Renal cortical epithelial cell (primary cell): ENCODE results near the gene SLC45A1. TPM values are rescaled to one million over a fixed set of nuclear protein-coding genes. Genes with fewer than 3 reads are reported as not detected.

ENCODE experiments used
- DNase-seq: peaks from one replicate; pipeline ENCODE4 v3.0.0-alpha.2; 2011; ENCODE audit warnings: low read depth
- total RNA-seq: library from RNA; depleted of rRNA; stranded (reverse); fragments of >200 nt; gene quantifications from 2 replicates; pipeline ENCODE4 v1.2.3, GENCODE V29; 2014

Gene SLC45A1
- total RNA-seq, 1 donor from 2014 or later: 2.0 TPM

DNA sequence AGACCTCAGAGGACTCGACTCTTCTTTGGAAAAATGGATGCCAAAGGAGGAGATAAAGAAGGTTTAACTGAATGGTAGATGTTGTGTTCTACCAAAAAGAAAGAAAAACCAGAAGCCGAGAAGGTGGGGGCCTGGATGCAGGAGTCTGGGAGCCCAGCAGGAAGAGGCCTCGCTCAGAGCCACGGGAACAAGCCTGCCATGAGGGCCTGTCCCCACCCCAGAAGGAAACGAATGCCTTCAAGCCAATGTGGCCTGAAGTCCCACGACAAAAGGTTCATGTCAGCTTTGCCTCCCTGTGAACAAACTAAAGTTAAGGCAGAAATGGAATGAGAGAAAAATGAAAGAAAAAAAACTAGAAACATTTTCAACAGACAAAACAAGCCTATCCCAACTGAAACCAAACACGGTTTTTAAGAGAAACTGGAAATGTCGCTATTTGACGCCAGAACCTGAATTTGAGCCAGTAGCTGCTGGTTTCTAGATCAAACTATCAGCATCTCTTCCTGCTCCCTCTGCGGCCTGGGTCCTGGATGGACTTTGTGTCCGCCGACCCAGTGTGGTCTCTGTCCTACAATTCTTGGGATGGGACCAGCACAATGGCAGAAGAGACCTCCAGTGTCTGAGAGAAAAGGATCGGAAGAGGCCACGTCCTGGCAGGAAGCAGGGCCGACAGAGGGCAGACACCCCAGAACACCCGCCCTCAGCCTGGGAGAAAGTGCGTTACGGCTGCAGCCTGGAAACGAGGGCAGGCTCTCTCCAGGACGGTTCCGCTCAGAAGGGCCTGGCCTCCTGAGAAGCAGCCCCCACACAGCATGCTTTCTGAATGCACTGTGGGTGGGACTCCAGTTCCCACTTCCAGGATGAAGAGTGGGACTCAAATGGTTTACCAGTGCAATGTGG, 35.2 kb downstream of the SLC45A1 start:
- no peak for DNase-seq

DNA sequence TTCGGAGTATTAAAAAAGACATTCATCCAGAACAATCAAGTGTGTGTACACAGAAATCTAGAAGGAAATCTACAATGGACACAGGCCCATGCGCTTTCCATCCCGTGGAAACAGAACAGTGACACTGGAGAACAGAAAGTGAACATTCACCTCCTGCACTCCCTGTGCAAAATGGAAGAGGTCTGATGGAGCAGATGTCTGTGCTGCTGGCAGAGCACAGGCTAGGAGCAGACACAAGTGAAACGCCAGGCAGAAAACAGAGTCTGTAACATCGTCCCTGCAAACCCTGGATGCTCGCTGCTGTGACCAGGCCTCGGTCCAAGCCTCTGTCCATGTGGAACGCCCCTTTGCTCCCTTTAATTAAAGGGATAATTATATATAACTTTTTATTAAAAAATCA, 36.1 kb downstream of the SLC45A1 start:
- no peak for DNase-seq

DNA sequence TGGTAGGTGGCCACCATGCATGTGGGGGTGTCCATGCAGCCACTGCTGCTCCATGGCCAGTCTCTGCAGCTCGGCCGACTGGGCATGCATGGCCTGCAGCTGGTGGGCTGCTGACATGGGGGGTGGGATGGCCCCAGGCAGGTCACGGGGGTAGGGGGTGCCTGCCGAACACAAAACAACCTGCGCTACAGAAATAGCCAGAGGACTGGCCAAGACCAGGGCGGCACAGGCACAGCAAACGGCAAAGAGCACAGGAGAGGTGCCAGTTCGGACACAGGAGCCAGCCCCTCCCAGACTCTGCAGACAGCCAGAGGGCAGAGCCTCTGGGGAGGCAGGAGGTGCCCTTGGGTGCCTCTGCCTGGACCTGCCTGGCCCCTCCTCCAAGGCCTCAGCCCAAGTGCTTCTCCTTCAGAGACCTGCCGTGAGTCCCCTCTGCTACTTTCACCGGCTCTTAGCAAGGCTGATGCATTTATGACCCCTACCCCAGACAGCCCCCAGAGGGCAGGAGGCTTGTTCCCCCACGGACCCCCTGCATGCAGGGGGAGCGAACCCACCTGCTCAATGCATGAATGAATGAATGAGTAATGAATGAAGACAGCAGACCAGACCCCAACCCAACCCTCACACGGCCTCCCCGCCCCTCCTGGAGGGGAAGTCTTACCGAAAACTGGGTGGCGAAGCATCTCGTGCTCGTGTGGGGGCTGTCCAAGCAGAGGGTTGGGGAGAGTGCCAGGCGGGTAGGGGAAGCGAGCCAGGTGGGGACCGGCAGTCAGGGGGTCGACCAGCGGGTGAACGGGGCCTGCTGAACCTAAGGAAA, 37.7 kb downstream of the SLC45A1 start:
- DNase-seq: no peak

DNA sequence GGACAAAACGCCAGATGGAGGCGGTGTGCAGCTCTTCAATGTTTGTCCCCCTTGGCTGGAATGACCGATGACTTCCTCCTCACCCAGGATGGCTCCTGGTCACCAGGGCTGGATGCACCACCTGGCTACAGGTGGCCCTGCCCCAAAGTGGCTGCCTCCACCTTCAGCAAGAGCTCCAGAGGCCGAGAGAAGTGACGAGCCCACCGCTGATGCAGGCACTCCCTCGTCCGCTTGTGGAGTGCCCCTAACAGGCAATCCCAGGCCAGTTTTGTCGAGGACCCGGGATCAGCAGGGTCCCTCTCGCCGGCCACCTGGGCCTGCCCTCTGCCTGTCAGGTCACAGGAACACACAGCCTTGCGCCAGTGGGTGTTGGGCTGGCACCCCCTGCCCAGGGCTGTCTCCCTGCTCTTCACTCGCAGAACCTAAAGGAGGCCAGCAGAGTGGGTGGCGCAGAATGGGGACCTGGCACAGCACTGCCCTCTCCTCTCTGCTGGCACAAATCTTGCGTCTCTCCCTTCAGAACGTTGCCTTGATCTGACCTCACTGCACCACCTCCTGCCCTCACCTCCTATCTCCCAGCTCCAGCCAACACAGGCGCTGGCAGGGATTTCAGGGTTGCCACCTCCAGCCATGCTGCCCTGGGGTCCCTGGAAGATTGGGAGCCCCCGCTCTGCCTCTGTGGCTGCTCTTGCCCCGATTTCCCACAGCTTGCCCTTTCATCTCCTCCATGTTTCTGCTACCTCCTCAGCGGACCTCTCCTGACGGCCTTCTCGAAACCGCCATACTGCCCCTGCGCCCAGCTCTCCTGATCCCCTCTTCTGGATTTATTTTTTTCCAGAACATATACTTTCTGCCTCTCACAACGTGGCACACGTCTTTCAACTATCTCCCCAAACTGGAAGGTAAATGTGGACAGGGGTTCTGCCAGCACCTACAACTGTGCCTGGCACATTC, 38.6 kb downstream of the SLC45A1 start:
- no peak for DNase-seq

DNA sequence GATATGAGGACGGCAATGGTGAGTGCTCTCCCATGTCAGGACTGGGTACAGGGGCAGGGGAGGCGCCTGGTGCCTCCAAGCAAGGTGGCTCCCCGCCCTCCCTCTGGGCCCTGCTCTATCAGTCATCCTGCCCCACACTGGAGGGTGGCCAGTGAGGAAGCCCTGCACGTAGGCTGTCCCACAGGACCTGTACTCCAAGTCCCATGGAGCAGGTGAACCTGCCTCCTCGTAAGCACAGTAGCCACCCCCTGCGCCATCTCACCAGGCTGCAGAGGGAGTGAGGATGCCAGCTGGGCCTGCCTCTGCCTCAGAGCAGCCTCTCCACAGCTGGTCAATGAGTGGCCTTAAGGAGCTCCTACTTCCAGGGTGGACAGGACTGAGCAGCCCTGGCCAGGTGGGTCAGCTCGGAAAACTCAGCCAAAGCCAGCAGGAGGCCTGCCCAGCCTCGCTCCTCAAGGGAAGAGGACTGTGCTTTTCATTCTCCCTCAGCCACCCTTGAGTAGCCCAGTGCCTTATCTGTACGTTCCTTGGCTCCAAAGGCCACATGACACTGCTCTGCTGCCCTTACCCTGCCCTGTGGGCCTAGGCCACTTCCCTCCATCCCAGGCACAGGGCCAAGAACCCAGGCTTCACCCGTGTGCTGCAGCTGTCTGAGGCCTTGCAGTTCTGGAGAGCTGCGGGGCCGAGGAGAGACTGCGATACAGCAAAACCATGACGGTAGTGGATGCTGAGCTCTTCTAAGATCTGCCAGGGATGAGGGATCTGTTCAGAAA, 39.6 kb downstream of the SLC45A1 start:
- no peak for DNase-seq

DNA sequence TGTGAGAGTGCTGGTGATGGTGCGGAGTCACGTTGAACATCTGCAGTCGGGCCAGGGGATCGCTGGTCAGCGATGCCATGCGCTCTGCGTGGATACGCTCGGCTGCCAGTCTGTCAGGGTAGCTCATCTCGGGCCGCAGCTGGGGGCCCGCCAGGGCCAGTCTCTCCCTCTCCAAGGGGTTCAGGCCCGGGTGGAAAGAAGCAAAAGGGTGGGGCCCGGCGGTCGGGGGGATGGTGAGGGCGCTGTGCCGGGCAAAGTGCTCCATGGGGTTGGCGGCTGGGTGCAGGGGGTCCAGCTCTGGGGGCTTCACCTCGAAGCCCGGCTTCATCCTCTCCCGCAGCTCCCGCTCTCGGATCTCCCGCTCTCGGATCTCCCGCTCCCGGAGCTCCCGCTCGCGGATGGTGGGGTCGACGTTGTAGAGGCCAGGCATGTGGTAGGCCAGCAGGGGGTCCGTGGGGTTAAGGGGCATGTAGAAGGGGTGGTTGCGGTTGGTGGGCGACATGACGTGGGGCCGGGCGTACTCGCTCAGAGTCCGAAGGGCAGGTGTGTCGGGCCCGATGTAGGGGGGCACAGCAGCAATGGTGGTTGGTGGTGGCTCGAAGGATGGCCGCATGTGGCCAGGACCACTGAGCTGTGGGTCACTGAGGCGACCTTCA, 40.5 kb downstream of the SLC45A1 start:
- DNase-seq: no peak

DNA sequence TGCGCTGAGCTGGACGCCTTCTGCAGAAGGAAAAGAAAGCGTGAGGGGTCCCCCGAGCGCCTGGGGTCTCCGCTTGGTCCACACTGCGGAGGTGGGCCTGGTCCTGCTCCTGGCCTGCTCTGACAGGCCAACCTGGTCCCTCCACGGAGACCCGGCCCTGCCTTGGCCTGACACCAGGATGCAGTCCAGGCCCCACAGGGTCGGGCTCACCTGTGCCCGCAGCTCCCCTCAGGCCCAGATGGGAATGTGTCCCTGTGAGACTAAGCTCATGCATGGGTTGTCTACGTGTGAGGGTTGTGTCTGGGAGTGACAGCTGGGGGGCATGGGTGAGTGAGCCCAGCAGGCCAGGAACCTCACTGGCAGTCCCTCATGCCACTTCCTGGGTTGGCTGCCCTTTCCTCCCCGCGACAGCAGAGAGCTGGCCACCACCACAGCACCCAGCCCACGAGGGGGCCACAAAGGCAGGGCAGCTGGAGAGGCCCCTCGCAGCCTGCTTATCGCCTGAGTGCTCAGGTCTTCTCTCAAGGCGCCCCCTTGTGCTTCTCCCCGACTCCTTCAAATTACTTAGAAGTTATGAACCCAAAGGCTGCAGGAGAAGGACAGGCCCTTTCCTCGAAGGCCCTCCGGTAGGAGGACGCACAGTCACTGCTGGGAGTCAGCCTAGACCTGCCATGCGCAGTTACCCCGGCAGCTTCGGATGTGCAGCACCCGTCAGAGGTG, 41.1 kb downstream of the SLC45A1 start:
- no peak for DNase-seq

DNA sequence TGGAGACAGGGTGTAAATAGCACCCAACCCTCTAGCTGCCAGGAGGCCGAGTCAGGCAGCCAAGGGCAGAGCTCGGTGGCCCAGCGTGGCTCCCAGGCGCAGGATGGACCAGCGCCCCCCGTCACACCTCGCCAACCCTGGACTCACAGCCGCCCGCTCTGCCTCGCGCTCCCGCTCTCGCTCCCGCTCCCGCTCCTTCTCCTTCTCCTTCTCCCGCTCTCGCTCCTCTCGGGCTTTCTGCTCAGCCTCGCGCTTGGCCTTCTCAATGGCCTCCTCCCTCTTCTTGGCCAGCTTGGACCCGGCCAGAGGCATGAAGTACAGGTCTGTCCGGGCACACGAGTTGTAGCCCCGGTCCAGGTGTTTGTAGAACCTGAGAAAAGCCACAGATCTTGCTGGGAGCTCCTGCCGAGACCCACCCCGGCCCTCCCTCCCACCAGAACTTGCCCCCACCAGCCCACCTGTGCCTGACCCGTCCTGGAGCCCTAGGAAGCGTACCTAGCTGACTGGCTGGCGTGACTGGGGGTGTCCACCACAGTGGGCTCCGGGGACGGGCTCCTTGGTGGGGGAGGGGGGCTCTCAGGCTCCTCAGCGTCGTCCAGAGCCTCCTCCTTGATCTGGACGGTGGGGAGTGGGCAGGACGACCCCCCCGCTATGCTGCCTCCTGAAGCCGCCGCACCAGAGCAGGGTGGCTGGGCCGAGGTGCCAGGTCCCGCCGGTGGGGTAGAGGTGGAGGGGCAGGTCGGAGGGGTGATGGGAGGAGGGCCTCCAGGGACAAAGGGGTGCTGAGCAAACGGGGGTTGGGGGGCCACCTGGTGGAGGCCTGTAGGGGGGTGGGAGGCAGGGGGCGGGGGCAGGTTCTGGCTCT, 41.9 kb downstream of the SLC45A1 start:
- DNase-seq: no peak

DNA sequence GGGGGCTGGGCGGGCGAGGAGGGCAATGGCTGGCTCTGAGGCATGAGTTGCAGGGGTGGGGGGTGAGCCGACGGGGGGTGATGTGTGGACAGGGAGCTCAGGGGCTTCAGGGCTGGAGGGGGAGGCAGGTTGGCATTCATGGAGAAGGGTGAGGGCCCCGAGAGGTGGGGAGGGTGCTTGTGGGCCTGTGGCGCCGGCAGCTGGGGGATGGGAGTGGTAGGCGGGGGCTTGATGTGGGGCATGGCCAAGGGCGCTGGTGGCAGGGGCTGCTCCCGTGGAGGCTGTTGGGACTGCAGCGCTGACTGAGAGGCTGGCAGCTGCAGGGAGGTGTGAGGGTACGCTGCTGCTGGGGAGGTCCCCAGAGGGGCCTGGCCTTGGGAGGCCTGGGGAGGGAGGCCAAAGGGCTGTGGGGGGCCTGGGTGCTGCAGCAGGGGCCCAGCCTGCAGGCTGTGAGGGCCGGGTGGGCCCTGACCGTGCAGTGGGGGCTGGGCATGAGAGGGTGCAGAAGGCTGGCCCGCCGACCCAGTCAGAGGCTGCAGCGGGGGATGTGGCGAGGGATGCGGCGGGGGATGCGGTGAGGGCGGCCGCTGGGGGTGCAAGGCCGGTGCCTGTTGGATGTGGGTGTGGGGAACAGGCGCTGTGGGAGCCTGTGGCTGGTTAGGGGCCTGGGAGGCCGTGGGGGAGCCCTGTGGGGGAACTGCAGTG, 42.7 kb downstream of the SLC45A1 start:
- DNase-seq: no peak

DNA sequence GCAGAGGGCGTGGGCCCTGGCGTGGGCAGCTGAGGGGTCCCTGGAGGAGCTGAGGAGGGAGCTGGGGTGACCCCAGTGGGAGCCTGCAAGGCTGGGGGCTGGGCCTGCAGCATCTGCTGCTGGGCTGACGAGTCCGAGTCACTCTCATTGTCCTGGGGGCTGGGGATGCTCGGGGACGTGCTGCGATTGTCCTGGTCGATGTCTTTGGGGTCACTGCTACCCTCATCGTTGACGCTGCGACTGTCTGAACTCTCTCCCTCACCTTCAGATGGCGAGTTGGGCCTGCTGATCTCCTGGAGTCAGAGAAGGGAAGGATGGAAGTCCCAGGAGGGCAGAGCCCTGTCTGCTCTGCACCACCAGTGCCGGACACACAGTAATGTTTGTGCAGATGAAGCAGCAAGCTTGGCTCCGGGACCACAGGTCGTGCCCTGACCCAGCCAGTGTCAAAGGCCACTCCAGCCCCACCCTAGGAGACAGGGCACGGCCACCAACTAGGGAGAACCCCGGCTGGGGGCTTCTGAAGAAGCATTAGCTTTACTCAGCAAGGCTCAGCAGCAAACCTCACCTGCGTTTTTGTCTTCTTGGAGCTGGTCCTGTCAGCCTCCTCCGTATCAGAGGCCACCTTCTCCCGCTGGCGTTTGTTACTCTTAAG, 43.4 kb downstream of the SLC45A1 start:
- DNase-seq: no peak

DNA sequence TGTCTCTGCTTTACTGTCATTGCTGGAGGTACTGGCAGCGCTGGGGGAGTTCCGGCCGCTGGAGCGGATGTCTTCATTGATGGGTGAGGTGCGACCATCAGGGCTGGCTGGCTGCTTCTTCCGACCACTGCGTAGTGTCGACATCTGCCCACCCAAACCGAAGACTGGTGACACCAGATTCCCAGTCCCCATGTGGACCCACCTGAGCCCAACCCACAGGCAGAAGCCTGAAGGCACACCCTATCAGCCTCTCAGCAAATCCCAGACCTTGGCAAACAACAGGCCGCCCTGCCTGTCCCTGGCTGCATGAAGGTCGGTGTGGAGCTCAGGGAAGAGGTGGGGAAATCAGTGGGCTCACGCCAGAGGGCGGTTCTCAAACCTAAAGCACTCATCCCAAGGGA, 44.8 kb downstream of the SLC45A1 start:
- DNase-seq: no peak

DNA sequence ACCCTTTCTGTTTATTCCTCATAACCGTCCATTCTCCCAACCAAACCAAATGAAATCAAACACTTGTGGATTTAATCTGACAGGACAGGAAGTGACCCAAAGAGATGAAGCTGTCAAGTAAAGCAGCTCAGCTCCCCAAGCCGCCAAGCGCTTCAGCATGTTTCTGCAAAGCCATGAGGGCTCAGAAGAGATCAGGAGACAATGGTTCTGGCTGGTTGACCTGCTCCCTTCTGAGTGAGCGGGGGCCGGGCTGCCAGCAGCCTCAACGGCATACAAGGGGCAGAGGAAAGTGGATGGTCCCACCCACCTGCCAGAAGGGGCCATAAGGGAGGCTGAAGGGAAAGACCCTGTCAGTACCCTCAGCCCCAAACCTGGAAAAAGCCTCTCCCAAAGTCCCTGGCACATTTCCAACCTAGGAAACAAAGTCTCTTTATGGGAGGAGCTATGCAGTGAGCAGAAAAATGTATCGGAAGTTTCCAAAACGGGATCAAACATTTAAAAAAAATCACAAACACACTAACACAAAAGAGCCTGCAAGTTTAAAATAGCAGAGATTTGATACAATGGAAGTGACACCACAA, 45.4 kb downstream of the SLC45A1 start:
- no peak for DNase-seq

DNA sequence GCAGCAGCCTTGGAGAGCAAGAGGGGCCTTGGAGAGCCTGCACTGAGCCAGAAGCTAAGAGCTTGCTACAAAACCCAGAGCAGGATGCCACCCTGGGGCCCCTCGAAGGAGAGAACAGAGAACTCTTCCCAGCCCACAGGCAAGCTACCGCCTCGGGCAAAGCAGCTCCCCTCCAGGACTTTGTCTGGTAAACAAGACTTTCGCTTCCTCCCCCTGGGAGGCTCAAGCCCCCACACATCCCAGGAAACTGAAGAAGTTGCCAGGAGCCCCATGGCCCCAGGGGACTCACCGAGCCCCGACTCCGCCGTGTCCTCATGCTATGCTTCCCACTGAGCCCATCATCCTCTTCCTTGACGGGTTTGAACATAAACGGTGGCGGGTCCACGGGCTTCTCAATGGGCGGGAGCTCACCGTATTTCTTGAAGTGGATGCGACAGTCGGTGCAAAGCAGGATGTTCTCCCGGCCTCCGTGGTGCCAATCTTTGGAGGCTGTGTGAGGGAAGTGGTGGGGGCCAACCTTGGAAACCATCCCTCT, 45.9 kb downstream of the SLC45A1 start:
- no peak for DNase-seq

DNA sequence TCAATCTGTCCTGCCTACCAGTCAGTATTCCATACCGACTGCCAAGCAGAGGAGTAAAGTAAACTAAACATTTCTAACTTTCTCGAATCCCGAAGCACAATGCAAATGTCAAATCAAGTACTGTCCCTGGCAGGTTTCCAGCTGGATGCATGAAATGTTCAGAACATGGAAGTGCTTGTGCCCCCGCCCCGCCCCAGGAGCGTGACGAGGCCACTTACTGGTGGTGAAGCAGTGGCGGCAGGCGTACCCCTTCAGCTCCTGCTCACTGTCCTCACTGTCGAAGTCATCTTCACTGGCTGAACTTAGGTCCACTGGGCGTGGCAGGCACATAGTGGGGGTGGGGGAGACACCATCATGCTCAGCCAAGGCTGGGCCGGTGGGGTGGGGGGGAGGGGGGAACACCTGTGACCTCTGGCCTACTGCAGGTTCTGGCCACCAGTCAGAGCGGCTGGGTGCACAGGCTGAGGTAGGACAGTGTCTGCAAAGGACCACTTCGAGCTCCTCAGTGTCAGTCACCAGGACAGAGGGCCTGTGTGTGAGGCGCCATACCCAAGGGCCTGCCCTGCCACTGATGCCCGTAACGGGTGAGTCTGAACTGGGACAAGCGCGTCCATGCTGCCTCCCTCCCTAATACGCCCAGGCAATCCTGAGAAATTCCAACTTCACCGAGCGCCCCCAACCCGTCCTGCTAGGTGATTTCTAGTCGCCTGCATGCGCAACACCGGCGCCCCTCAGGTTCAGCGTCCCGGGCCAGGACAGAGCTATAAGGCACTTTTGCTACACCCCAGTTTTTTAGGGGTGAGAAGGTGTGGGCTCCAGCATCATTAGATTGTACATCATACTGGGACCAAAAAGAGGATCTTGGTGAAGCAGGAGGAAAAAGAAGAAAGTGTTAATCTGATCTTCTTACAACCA, 46.9 kb downstream of the SLC45A1 start:
- DNase-seq: no peak

DNA sequence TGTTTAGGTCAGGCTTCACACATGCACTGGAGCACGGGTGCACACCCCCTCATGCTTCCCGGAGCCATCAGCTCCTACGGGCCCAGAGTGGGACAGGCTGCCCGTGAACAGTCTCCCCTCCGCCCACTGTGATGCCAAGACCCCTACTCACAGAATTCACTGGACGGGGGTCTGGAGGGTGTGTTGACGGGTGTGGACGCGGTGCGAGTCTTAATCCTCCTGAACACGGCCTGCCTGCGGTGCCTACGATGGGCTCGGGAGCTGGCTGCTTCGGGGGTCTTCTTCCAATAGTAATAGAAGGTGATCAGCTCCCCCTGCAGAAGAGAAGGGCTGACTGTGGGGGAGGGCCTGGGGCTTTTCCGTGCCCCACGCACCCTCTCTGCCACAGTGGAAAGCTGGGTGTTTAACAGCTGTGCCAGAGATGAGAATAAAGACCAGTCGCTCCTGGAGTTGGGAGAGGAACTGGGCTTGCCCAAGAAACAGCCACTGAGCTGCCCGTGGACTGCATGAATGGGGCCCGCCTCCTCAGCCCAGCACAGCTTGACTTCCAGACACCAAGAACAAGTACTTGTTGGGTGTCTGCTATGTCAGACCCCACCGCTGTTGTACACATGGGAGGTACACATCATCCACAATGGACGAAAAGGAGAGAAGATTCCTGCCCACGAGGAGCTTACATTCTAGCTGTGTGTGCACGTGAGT, 47.9 kb downstream of the SLC45A1 start:
- DNase-seq: no peak
